Medulla oblongata (tissue), 1 donor: ENCODE results near the gene FOXD4L3.
"Not testable (repeated sequence)": the region's sequence is repeated elsewhere in the genome, so short reads cannot be mapped to it uniquely, and the experiment has no call there.

ENCODE experiments used
- DNase-seq: peaks from one replicate; pipeline ENCODE4 v3.0.0-alpha.2; 2015; ENCODE audit errors: extremely low spot score

The FOXD4L3 gene

GRCh38 chr9:68302567-68302966, at the start of gene FOXD4L3:
Gene FOXD4L3 (plus strand): TSS chr9:68302867. CDS start chr9:68302952, 85 bp downstream.
- not testable (repeated sequence) for DNase-seq

GRCh38 chr9:68281041-68281440, 21.6 kb upstream of the FOXD4L3 start:
- DNase-seq = not testable (repeated sequence)

- DNase-seq = not testable (repeated sequence)
These were observed 1.1 kb downstream of the FOXD4L3 start for GRCh38 chr9:68303771-68304170.

- DNase-seq = not testable (repeated sequence)
These were observed 1.5 kb downstream of the FOXD4L3 start for GRCh38 chr9:68304212-68304611.

GRCh38 chr9:68304777-68305176, 2.1 kb downstream of the FOXD4L3 start:
- not testable (repeated sequence) for DNase-seq

DNA sequence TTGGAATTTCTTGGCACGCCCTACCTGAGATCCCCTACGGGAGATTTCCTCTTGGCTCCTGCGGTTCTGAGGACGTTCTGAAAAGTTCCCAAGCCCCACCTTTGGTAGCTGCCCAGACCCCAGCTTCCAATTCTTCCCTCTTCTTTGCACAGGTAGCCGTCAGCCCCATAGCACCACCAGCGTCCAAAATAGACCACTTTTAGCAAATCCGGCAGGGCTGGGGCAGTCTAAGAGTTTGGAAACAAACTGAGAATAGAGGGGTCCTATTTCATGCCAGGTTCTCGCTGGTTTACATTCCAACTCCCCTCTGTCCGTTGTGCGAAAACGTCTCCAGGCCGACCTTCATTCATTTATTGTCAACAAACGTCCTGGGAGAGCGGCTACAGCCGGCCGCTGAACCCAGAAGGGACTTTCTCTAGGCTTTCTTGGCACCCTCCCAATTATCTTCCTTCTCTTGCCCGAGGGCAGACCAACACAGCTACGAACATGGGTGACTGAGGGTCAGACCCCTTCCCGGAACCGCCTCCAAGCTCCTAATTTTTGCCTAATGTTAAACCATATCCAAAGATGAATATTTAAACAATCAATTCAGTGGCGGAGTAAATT, 3.1 kb downstream of the FOXD4L3 start:
- DNase-seq = not testable (repeated sequence)

GRCh38 chr9:68306391-68306964, 3.8 kb downstream of the FOXD4L3 start:
- DNase-seq = not testable (repeated sequence)

GRCh38 chr9:68307127-68307526, 4.5 kb downstream of the FOXD4L3 start:
- DNase-seq = not testable (repeated sequence)

- not testable (repeated sequence) for DNase-seq
These were observed 5.0 kb downstream of the FOXD4L3 start for GRCh38 chr9:68307654-68308053.

DNA sequence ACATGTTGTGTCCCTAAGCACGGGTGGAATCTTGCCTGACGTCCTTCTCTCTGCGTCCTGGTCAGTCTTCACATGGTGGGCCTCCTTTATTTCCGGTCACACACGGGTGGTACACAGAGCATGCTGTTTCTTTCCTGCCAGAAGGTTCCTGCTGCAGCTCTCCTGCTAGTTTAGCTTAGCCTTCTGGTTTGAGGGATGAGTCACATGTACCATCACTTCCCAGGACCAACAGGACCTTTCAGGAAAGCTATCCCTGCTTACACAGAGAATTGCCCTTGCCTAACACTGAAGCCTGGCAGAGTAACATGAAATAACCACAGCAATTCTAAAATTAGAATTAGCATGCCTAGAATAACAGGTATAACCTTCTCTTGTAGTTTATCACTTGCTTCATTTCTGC, 8.5 kb downstream of the FOXD4L3 start:
- not testable (repeated sequence) for DNase-seq

GRCh38 chr9:68318209-68318608, 15.5 kb downstream of the FOXD4L3 start:
- not testable (repeated sequence) for DNase-seq

DNA sequence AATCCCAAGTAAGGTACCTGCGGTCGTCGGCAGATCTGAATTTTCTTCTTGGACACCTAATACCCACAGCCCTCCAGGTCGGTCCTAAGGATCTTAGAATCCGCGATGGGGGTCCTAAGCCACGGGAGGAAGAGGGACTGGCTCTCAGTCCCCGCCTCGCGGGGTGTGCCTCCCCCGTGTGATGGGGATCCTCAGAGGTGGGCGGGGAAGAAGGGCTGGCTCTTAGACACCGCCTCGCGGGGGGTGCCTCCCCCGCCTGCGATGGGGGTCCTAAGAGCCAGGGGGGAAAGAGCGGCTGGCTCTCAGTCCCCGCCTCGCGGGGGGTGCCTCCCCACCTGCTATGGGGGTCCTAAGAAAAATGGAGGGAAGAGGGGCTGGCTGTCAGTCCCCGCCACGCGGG, 21.1 kb downstream of the FOXD4L3 start:
- DNase-seq = not testable (repeated sequence)

DNA sequence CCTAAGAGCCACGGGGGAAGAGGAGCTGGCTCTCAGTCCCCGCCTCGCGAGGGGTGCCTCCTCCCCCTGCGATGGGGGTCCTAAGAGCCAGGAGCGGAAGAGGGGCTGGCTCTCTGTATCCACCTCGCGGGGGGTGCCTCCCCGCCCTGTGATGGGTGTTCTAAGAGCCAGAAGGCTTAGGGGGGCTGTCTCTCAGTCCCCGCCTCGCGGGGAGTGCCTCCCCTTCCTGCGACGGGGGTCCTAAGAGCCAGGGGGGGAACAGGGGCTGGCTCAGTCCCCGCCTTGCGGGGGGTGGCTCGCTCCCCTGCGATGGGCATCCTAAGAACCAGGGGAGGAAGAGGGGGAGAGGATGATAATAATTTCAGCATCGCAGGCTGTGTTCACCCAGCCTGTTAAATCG, 21.9 kb downstream of the FOXD4L3 start:
- not testable (repeated sequence) for DNase-seq

DNA sequence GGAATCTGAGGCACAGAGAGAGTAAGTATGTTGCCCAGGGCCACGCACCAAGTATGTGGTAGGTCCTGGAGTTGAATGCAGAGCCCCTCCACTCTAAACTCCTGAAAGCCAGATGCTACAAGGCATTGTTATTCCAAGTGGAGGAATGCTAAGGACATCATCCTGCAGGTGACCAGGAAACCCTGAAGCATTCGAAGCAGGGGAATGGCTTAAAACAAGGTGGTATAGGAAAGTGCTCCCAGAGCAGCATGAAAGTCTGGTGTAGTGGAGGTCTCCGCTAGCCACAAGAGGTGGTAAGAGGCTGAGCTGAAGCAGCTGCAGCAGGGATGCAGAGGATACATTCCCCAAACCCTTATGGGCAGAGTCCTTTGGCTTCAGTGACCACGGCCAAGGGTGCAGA, 26.4 kb downstream of the FOXD4L3 start:
- not testable (repeated sequence) for DNase-seq

DNA sequence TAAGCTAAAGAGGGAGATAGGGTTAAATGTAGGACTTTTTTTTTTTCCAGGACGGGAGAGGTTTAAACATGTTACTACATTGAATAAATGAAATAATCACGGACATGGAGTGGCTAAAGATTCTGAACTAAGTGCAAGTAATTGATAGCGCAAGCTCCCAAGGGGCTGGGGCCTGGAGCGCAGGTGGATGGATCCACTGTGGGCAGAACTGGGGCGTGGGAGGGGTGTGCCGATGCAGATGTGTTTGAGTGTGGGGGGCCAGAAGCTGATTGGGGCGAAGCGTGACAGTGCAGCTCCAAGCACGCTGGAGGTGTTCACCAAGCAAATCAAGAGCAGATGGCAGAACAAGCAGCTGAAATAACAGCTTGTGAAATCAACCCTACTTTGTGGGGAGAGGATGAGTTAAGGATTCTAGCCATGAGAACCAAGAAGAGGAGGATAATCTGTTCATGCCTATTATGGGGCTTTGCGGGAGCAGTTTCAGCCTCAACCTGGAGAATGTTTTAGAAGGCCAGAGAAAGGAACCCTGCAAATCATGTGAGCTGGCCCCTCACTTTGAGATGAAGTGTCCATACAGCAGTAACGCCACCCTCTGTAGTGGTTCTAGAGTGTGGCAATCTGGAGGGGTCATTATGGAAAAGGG, 28.0 kb downstream of the FOXD4L3 start:
- not testable (repeated sequence) for DNase-seq

DNA sequence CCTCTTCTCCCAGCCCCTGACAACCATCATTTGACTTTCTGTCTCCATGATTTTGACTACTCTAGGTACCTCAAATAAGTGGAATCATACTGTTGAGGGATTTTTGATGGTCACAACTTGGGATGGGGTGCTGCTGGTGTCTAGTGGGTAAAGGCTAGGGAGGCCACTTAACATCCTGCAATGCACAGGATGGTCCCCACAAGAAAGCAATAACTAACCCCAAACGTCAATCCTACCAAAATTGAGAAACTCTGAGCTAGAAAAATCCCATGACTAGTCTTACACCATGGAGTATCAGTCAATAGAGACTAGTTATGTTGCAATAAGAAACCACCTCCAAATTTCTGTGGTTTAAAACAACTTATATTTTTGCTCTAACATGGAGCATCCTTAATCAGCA, 29.5 kb downstream of the FOXD4L3 start:
- DNase-seq = not testable (repeated sequence)

GRCh38 chr9:68335935-68336334, 33.3 kb downstream of the FOXD4L3 start:
- DNase-seq = not testable (repeated sequence)

DNA sequence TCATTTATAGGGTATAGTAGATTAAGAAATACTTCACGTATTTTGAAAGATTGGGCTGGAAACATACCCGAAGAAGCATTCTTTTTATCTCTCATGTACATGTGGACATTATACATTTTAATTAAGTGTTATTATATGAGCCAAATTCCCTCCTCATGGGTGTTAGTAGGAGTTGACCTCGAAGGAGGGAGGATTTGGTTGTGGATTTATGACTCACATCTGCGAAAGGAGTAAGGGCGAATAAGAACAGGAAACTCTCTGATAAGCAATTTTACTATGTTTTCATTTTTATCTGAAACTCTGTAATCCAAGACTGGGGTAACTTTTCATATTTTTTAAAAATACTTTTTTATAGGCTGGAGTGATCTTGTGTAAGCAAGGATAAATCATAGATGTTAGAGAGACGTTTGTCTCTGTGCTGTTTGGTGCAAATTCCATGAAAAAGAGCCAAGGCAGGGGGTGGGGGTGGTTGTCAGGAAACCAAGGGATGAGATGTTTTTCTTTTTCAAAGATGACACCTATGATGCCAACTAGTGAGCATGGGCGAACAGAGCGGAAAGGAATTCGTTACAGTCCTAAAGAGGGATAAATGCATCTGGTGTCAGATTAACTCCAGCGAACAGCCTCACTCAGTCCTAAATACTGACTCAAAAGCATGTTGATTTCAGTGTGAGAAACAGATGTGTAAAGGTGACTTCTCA, 34.1 kb downstream of the FOXD4L3 start:
- not testable (repeated sequence) for DNase-seq

DNA sequence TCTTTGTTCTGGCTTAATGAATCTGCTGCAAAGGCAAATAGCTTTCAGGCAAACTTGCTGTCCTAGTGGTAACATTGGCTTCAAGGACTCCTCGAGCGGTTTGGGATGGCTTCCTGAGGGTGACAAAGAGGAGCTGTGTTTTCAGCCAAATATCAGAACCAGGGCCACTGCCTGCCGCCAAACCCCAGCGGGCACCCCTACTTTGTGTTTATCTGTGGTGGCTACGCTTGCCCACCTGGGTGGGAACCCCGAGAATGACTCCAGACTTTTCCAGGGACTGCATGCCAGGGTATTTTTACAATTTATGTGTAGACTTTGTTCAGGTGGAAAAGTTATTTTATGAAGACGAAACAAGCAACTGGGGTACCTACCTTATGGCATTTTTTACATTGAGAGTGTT, 35.3 kb downstream of the FOXD4L3 start:
- DNase-seq = not testable (repeated sequence)

DNA sequence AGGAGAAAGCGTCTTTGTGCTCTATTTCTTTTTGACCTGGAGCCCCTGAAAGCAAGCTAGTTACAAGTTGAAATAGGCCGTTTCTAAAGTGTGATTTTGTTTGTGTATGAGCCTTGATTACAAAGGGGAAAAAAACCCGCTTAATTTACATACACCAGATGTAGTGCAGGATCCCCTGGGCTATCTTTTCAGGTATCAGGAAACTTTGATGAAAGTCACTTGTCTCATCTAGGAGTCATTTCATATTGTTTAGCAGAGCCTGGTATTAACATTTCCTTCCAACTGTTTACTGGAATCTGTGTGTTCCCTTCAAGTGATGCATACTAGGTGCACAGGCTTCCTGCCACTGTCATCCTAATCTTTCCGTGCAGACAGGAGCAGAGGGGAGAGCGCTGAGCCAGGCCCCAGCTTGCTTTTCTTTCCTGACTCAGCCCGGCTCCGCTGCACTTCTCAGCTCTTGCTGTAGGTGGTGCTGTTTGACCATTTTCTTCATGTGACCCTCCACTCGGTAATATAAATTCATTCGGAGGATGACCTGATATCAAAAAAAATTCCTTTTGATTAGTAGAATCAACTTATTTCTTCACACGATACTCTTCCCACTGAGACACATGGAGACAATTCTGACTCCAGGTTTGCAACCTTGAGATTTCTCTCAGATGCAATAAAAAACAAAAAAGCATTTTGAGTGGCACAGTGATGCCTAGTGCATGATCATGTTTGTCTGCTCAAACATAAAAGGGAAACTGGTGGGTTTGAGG, 39.8 kb downstream of the FOXD4L3 start:
- DNase-seq = not testable (repeated sequence)

GRCh38 chr9:68343242-68343641, 40.6 kb downstream of the FOXD4L3 start:
- DNase-seq = not testable (repeated sequence)

DNA sequence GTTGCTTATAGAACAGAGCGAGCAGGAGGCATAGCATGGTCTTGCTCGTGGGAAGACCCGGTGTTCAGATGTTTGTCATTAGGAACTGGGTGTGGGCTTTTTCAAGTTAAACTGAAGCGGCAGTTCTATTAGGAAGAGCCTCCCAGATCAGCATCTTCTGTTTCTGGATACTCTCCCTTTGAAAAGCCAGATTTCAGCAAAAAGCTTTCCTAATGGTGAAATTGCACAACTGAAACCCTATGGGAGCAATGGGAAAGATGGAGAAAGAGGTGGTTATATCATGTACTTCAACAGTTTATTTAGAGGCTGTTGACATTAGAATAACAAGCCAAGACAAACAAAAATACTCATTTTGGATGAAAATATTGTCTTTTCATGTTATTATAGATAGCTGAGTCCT, 41.3 kb downstream of the FOXD4L3 start:
- DNase-seq = not testable (repeated sequence)
